Upper lobe of left lung (tissue), 6 donors: ENCODE data around the gene TCF7L2. TPM values are rescaled to one million over a fixed set of nuclear protein-coding genes. Genes with fewer than 3 reads are reported as not detected.

Source experiments
- ATAC-seq, 2 donors: fragments of 200-7000 bp; cut with Tn5 transposase; one replicate each; pipeline ENCODE4 v1.9.1; 2022; ENCODE audit warnings: mild to moderate bottlenecking in 2 of 2, moderate library complexity in 2 of 2; ENCODE audit not compliant: low FRiP score in 2 of 2
- DNase-seq, 2 donors: peaks; one replicate each; pipeline ENCODE4 v3.0.0-alpha.2; 2019 to 2020
- H3K27ac ChIP-seq, 4 donors: fragments of 200-600 bp; sonication (generic); one replicate each; pipeline ENCODE4 v1.5.1; 2016 to 2019
- H3K27me3 ChIP-seq, 4 donors: fragments of 200-600 bp; sonication (generic); one replicate each; pipeline ENCODE4 v1.5.1; 2017 to 2019
- H3K36me3 ChIP-seq, 4 donors: fragments of 200-600 bp; sonication (generic); one replicate each; pipeline ENCODE4 v1.5.1; 2016 to 2019
- H3K4me1 ChIP-seq, 4 donors: fragments of 200-600 bp; sonication (generic); one replicate each; pipeline ENCODE4 v1.5.1; 2018 to 2019
- H3K4me3 ChIP-seq, 4 donors: fragments of 200-600 bp; sonication (generic); one replicate each; pipeline ENCODE4 v1.5.1; 2017 to 2019; ENCODE audit warnings: mild to moderate bottlenecking in 2 of 4, moderate library complexity in 1 of 4
- H3K9me3 ChIP-seq, 4 donors: fragments of 200-600 bp; sonication (generic); one replicate each; pipeline ENCODE4 v1.5.1; 2018 to 2019
- CTCF ChIP-seq, 6 experiments: fragments of 450-650 bp in 4 of 6; fragments of 200-600 bp in 2 of 6; sonication (generic) in 2 of 6; IDR thresholded peaks; one replicate each; pipeline ENCODE4 v1.5.1; 2016 to 2019; ENCODE audit warnings: antibody characterized with exemption in 6 of 6
- EP300 ChIP-seq, 4 donors: sonication (generic); formaldehyde crosslinking; IDR thresholded peaks; one replicate each; pipeline ENCODE4 v1.5.1; 2017; ENCODE audit warnings: antibody characterized with exemption in 4 of 4, control low read depth in 2 of 4
- POLR2A ChIP-seq, 4 donors: fragments of 450-650 bp; IDR thresholded peaks; one replicate each; pipeline ENCODE4 v1.5.1; 2016 to 2017; ENCODE audit warnings: antibody characterized with exemption in 4 of 4, mild to moderate bottlenecking in 2 of 4
- POLR2AphosphoS5 ChIP-seq, 2 donors: sonication (generic); formaldehyde crosslinking; IDR thresholded peaks; one replicate each; pipeline ENCODE4 v1.5.1; 2017; ENCODE audit warnings: antibody characterized with exemption in 2 of 2
- WGBS, 2 donors: methylation state at CpG; one replicate each; pipeline ENCODE4 v1.1.5; 2017 to 2018; 5-methylcytosine and 5-hydroxymethylcytosine counted together
- total RNA-seq, 6 donors: library from RNA; depleted of rRNA in 4 of 6; stranded (reverse); fragments of >200 nt in 4 of 6; gene quantifications; one replicate each; pipeline versions ENCODE4 v1.1.0 to v1.2.1, GENCODE V29; 2016 to 2021
- donor health status: DM: no; HTN: no; CAD: no; lungs with moderate emphysema.
- donor health status: DM: no; HTN: yes; CAD: no; lungs with severe emphysema.

Gene TCF7L2
- total RNA-seq, 6 donors from 2014 or later, result 15.5 to 80.3 (median 48.1) TPM

- H3K27ac ChIP-seq, result no peak overlapping the region
- TF ChIP-seq POLR2AphosphoS5 (IDR thresholded peaks at IDR 0.05) (no peak), EP300 (IDR thresholded peaks at IDR 0.05) (no peak), POLR2A (IDR thresholded peaks at IDR 0.05) (no peak), CTCF (IDR thresholded peaks at IDR 0.05) (no peak)
- H3K9me3 ChIP-seq, result no peaks in the 10 kb centered on the region
- DNase-seq (no peak), ATAC-seq (no peak)
- 94 to 96% methylated on average over 9 of the region's 9 CpGs for WGBS, 2 donors
- no peak overlapping the region for H3K4me3 ChIP-seq
- H3K36me3 ChIP-seq, result no peaks in the 10 kb centered on the region
- no peaks in the 10 kb centered on the region for H3K27me3 ChIP-seq
- peaks cover 6 to 25% (median 12%) of the 10 kb centered on the region in 4 donors for H3K4me1 ChIP-seq
These were observed 172.9 kb downstream of the TCF7L2 start for GRCh38 chr10:113122947-113123346.

- H3K27me3 ChIP-seq, result no peaks in the 10 kb centered on the region
- DNase-seq (no peak), ATAC-seq (no peak)
- no peaks in the 10 kb centered on the region for H3K9me3 ChIP-seq
- no peaks in the 10 kb centered on the region for H3K36me3 ChIP-seq
- peaks cover 6 to 25% (median 12%) of the 10 kb centered on the region in 4 donors for H3K4me1 ChIP-seq
- no peak overlapping the region for H3K27ac ChIP-seq
- H3K4me3 ChIP-seq, result no peak overlapping the region
- 94 to 95% methylated on average over 11 of the region's 11 CpGs for WGBS, 2 donors
- TF ChIP-seq EP300 (IDR thresholded peaks at IDR 0.05) (no peak), CTCF (IDR thresholded peaks at IDR 0.05) (no peak), POLR2AphosphoS5 (IDR thresholded peaks at IDR 0.05) (no peak), POLR2A (IDR thresholded peaks at IDR 0.05) (no peak)
These were observed 174.7 kb downstream of the TCF7L2 start for GRCh38 chr10:113124724-113125123.

- H3K9me3 ChIP-seq, result no peaks in the 10 kb centered on the region
- no peaks in the 10 kb centered on the region for H3K27me3 ChIP-seq
- no peak for DNase-seq
- H3K4me3 ChIP-seq, result no peak overlapping the region
- no peak for ATAC-seq
- no peaks in the 10 kb centered on the region for H3K36me3 ChIP-seq
- H3K4me1 ChIP-seq, result peaks cover 6 to 24% (median 12%) of the 10 kb centered on the region in 4 donors
- H3K27ac ChIP-seq, result no peak overlapping the region
- TF ChIP-seq EP300 (IDR thresholded peaks at IDR 0.05), result no peak
- no peak for TF ChIP-seq CTCF (IDR thresholded peaks at IDR 0.05)
- TF ChIP-seq POLR2AphosphoS5 (IDR thresholded peaks at IDR 0.05), result no peak
- TF ChIP-seq POLR2A (IDR thresholded peaks at IDR 0.05), result no peak
- 97 to 98% methylated on average over 6 of the region's 6 CpGs for WGBS, 2 donors
These were observed 175.6 kb downstream of the TCF7L2 start for GRCh38 chr10:113125612-113126011.

- Histone ChIP-seq H3K4me1 (peaks cover 7 to 19% (median 11%) of the 10 kb centered on the region in 4 donors), H3K27ac (no peak overlapping the region), H3K27me3 (no peaks in the 10 kb centered on the region), H3K36me3 (no peaks in the 10 kb centered on the region), H3K4me3 (peak overlapping the region in 3 of 4 donors; percentile 15 to 37 (median 35)), H3K9me3 (no peaks in the 10 kb centered on the region)
- 13 to 14% methylated on average over 27 to 36 of the region's 53 CpGs for WGBS, 2 donors
- ATAC-seq (peak; percentile 88 to 96), DNase-seq (peak; percentile 71 to 95)
- TF ChIP-seq EP300 (IDR thresholded peaks at IDR 0.05), result no peak
- TF ChIP-seq CTCF (IDR thresholded peaks at IDR 0.05), result peak; percentile 81 to 97 (median 88)
These were observed 176.5 kb downstream of the TCF7L2 start for GRCh38 chr10:113126229-113127201.
